ENCODE results near the gene ADAP1.

- TF ChIP-seq CHD2 (IDR thresholded peaks at IDR 0.05; ENCODE audit: low read length) (no peak), POLR2A (IDR thresholded peaks at IDR 0.05; ENCODE audit: control extremely low read depth in 1 of 2, low read depth in 2 of 2, low read length in 2 of 2) (no peak), GABPA (IDR thresholded peaks at IDR 0.05; ENCODE audit: borderline replicate concordance, insufficient read depth, low read length) (no peak), CTCF (IDR thresholded peaks at IDR 0.05; ENCODE audit: control extremely low read depth in 1 of 3, insufficient read depth in 1 of 3, low read depth in 1 of 3, low read length in 3 of 3) (no peak), EGR1 (IDR thresholded peaks at IDR 0.05; ENCODE audit: borderline replicate concordance, low read depth, low read length) (no peak), TAF7 (optimal IDR thresholded peaks at IDR 0.05; ENCODE audit: borderline replicate concordance, low read depth, low read length) (no peak), SP2 (IDR thresholded peaks at IDR 0.05; ENCODE audit: low read length) (no peak)
Measured at GRCh38 chr7:865921-866320, 88.6 kb downstream of the ADAP1 start.
